Endothelial cell of umbilical vein (primary cell): Measurements from ENCODE around the gene BAZ1A. TPM values are rescaled to one million over a fixed set of nuclear protein-coding genes. Genes with fewer than 3 reads are reported as not detected.

Experiments used
- BruUV-seq: library from RNA; stranded (reverse); fragments of 400-500 nt; replicated peaks from 2 replicates; lab custom pipeline; 2021; lab: Mats Ljungman, UMichigan
- CTCF ChIA-PET: fragments of 300-600, 350-600 bp; sonication (Branson Sonifier 250); formaldehyde crosslinking; loops from one replicate; lab custom pipeline; 2021; ENCODE audit warnings: antibody characterized with exemption, inconsistent platforms; lab: Charles Lee
- POLR2A ChIA-PET: fragments of 300-600, 350-600 bp; sonication (Branson Sonifier 250); formaldehyde crosslinking; loops from one replicate; lab custom pipeline; 2021; ENCODE audit warnings: antibody characterized with exemption, inconsistent platforms; lab: Charles Lee
- DNase-seq: peaks from one replicate; pipeline ENCODE4 v3.0.0-alpha.2; 2011; ENCODE audit warnings: low read depth, low spot score
- FAIRE-seq: peaks from 2 replicates; lab custom pipeline; 2011; peaks lifted over from hg19 to GRCh38; lab: Jason Lieb, UNC
- H2AFZ ChIP-seq: 2 replicates; pipeline ENCODE4 v1.6.0; 2012; ENCODE audit warnings: low read depth, low read length, control low read depth, inconsistent platforms
- H3K27ac ChIP-seq: 2 replicates; pipeline ENCODE4 v1.5.1; 2011; ENCODE audit warnings: low read depth, mild to moderate bottlenecking, control low read depth, low read length, moderate library complexity; ENCODE audit not compliant: insufficient read depth
- H3K27me3 ChIP-seq, 2 experiments: 2 replicates each; pipeline versions ENCODE4 v1.6.0 to v1.6.1; 2011; ENCODE audit warnings: low read length in 2 of 2, mixed read lengths in 1 of 2; ENCODE audit not compliant: control insufficient read depth in 2 of 2, insufficient read depth in 2 of 2
- H3K36me3 ChIP-seq, 2 experiments: 2 replicates in 1 of 2; 3 replicates in 1 of 2; pipeline ENCODE4 v1.5.1; 2011; ENCODE audit warnings: low read length in 2 of 2, mild to moderate bottlenecking in 1 of 2, moderate library complexity in 1 of 2; ENCODE audit not compliant: control insufficient read depth in 2 of 2, insufficient read depth in 2 of 2; ENCODE audit errors: extremely low read depth in 1 of 2
- H3K4me1 ChIP-seq: 3 replicates; pipeline ENCODE4 v1.5.1; 2011; ENCODE audit warnings: mild to moderate bottlenecking, low read length; ENCODE audit not compliant: control insufficient read depth, insufficient read depth; ENCODE audit errors: extremely low read depth
- H3K4me2 ChIP-seq: 2 replicates; pipeline ENCODE4 v1.6.1; 2011; ENCODE audit warnings: low read length, control low read depth, mixed read lengths; ENCODE audit not compliant: insufficient read depth
- H3K4me3 ChIP-seq, 3 experiments: fragments of 200-600 bp in 1 of 3; sonication (generic), shearing (Covaris generic) in 1 of 3; replicated peaks in 1 of 3; 2 replicates each; pipeline ENCODE4 v1.5.1; 2011 to 2016; ENCODE audit warnings: control low read depth in 3 of 3, low read length in 3 of 3, mild to moderate bottlenecking in 2 of 3, inconsistent platforms in 1 of 3, low read depth in 1 of 3, moderate library complexity in 1 of 3; ENCODE audit not compliant: insufficient read depth in 1 of 3
- H3K79me2 ChIP-seq: 2 replicates; pipeline ENCODE4 v1.6.0; 2012; ENCODE audit warnings: low read length, inconsistent platforms; ENCODE audit not compliant: control insufficient read depth, insufficient read depth
- H3K9ac ChIP-seq: replicated peaks from 2 replicates; pipeline ENCODE3; 2011; ENCODE audit warnings: low read length, control low read depth; ENCODE audit not compliant: insufficient read depth; ENCODE audit errors: extremely low read depth
- H3K9me1 ChIP-seq: replicated peaks from 3 replicates; pipeline ENCODE4 v1.6.0; 2011; ENCODE audit warnings: mild to moderate bottlenecking, low read length; ENCODE audit not compliant: control insufficient read depth, insufficient read depth; ENCODE audit errors: extremely low read depth
- H3K9me3 ChIP-seq: replicated peaks from 2 replicates; pipeline ENCODE4 v1.5.1; 2012; ENCODE audit warnings: low read length, inconsistent platforms; ENCODE audit not compliant: control insufficient read depth, insufficient read depth
- H4K20me1 ChIP-seq: replicated peaks from 2 replicates; pipeline ENCODE3; 2011; ENCODE audit warnings: mild to moderate bottlenecking, low read length; ENCODE audit not compliant: control insufficient read depth, insufficient read depth; ENCODE audit errors: extremely low read depth
- EZH2 ChIP-seq: IDR thresholded peaks from 2 replicates; pipeline ENCODE4 v1.6.1; 2012; ENCODE audit warnings: borderline replicate concordance, low read depth, mild to moderate bottlenecking, moderate library complexity, low read length, inconsistent platforms; ENCODE audit not compliant: severe bottlenecking
- FOS ChIP-seq: IDR thresholded peaks from 2 replicates; pipeline ENCODE4 v1.6.1; 2011; ENCODE audit warnings: mild to moderate bottlenecking, low read length, moderate library complexity, borderline replicate concordance; ENCODE audit not compliant: insufficient read depth
- GATA2 ChIP-seq: IDR thresholded peaks from 2 replicates; pipeline ENCODE4 v1.7.0; 2011; ENCODE audit warnings: low read depth, mild to moderate bottlenecking, moderate library complexity, mixed read lengths, low read length; ENCODE audit not compliant: insufficient read length, insufficient read depth
- JUN ChIP-seq: IDR thresholded peaks from 2 replicates; pipeline ENCODE4 v1.6.1; 2011; ENCODE audit warnings: borderline replicate concordance, low read depth; ENCODE audit not compliant: insufficient read length, insufficient read depth
- MYC ChIP-seq: IDR thresholded peaks from one replicate; pipeline ENCODE4 v1.6.1; 2011; ENCODE audit warnings: mild to moderate bottlenecking, low read depth, low read length
- POLR2A ChIP-seq: IDR thresholded peaks from 2 replicates; pipeline ENCODE4 v1.6.1; 2012; ENCODE audit warnings: low read depth, mild to moderate bottlenecking, control low read depth, low read length
- POLR2AphosphoS5 ChIP-seq: IDR thresholded peaks from 2 replicates; pipeline ENCODE4 v1.6.1; 2012; ENCODE audit warnings: low read depth, mild to moderate bottlenecking, control low read depth, low read length, moderate library complexity; ENCODE audit not compliant: insufficient read depth
- dilution Hi-C: fragments of 300-500 bp; cut with MboI; formaldehyde crosslinking; loops from one replicate; pipeline ENCODE4 v1.15.0; 2019; ENCODE audit warnings: low sequenced_read_pairs; ENCODE audit not compliant: extremely low pct_ligation_motif_present
- intact Hi-C: fragments of 100-400 bp; cut with micrococcal nuclease; formaldehyde crosslinking; loops from one replicate; pipeline ENCODE4 v1.10.0; 2022
- polyA plus RNA-seq, 4 experiments: library from polyadenylated mRNA; depleted of rRNA in 3 of 4; stranded (reverse) in 3 of 4; unstranded in 1 of 4; fragments of >200 nt; gene quantifications; 2 replicates each; pipeline versions ENCODE4 v1.2.1 to v1.2.3, GENCODE V29; 2011 to 2012; ENCODE audit warnings: missing spikeins in 1 of 4
- total RNA-seq: library from RNA; stranded (reverse); gene quantifications from 2 replicates; pipeline ENCODE4 v1.2.3, GENCODE V29; 2021
- TF ChIP-seq, protein P1 (sequence below): IDR thresholded peaks from 2 replicates; pipeline ENCODE4 v1.6.1; 2011; ENCODE audit not compliant: insufficient read depth, insufficient read length
- TF ChIP-seq, protein P2 (sequence below), 2 donors: IDR thresholded peaks; 1 replicate in 1 of 2; 2 replicates in 1 of 2; pipeline ENCODE4 v1.5.1; 2011; ENCODE audit warnings: low read length in 2 of 2, mild to moderate bottlenecking in 2 of 2, moderate library complexity in 2 of 2, control low read depth in 1 of 2, inconsistent platforms in 1 of 2, low read depth in 1 of 2; ENCODE audit not compliant: insufficient read depth in 1 of 2; ENCODE audit errors: extremely low read depth in 1 of 2

The BAZ1A gene
- total and polyA plus RNA-seq, 2 donors (not counting 3 experiments of a cell fraction or from before 2014, with no cell fraction given), result 15.2 to 52.1 TPM

DNA sequence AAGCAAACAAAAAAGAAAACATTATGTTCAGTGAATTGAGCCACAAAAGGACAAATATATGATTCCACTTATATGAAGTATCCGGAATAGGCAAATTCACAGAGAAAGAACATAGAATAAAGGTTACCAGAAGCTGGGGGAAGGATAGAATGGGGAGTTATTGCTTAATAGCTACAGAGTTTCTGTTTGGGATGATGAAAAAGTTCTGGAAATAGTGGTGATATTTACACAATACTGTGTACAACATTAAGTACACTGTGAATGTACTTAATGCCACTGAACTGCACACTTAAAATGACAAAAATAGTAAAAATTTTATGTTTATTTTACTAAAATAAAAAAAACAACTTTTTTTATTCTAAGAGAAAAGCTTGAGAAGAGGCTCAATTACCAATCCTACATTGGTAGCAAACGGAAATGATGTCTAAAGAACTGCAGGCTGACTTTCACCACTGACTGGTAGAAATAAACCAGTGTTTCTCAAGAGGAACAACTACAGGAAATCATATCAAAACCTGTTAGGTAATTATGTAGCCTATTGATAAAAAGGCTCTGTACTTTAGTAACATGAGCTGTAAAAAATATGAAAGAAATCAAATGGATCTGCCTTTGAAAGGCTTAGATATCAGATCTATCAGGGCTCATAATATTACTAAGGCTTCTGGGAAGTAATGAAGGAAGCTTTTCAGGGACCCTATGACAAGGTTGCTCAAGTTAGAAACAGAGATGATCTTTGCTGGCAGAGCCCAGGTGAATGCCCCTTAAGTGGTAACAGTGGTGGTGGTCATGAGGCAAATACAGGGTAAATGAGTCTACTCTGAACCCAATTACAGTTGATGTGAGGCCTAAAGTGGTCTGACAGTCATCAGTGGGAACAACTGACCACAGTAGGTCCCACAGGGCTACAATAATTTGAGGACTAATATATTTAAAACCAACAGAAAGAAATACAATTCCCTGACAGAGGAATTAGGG lies 41.3 kb downstream of the BAZ1A start:
- no peaks in the 10 kb centered on the region for H3K27me3 ChIP-seq
- H3K4me1 ChIP-seq, result peaks cover 7% of the 10 kb centered on the region
- no peak overlapping the region for H3K27ac ChIP-seq
- intact Hi-C loops, result no loop called here
- no peaks in the 10 kb centered on the region for H3K9me3 ChIP-seq
- H3K9ac ChIP-seq, result no peak overlapping the region
- ChIA-PET POLR2A (no interaction called here), CTCF (interaction anchor here (0.8 to 1.4 kb wide), 2 partner anchors 10 to 111 kb away, joined by 3 to 4 read pairs; no protein-coding TSS in a partner anchor)
- no peak overlapping the region for H3K4me3 ChIP-seq
- no peak overlapping the region for H3K4me2 ChIP-seq
- DNase-seq, result no peak
- no peaks in the 10 kb centered on the region for H4K20me1 ChIP-seq
- H3K79me2 ChIP-seq, result peaks cover 64% of the 10 kb centered on the region
- TF ChIP-seq, protein P1, sequence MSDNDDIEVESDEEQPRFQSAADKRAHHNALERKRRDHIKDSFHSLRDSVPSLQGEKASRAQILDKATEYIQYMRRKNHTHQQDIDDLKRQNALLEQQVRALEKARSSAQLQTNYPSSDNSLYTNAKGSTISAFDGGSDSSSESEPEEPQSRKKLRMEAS, result no peak
- TF ChIP-seq EZH2 (no peak), JUN (no peak), POLR2A (no peak), FOS (no peak), GATA2 (no peak), MYC (no peak), POLR2AphosphoS5 (no peak)
- TF ChIP-seq, protein P2, sequence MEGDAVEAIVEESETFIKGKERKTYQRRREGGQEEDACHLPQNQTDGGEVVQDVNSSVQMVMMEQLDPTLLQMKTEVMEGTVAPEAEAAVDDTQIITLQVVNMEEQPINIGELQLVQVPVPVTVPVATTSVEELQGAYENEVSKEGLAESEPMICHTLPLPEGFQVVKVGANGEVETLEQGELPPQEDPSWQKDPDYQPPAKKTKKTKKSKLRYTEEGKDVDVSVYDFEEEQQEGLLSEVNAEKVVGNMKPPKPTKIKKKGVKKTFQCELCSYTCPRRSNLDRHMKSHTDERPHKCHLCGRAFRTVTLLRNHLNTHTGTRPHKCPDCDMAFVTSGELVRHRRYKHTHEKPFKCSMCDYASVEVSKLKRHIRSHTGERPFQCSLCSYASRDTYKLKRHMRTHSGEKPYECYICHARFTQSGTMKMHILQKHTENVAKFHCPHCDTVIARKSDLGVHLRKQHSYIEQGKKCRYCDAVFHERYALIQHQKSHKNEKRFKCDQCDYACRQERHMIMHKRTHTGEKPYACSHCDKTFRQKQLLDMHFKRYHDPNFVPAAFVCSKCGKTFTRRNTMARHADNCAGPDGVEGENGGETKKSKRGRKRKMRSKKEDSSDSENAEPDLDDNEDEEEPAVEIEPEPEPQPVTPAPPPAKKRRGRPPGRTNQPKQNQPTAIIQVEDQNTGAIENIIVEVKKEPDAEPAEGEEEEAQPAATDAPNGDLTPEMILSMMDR (IDR thresholded peaks at IDR 0.05; ENCODE audit: extremely low read depth in 1 of 2, insufficient read depth in 1 of 2, low read depth in 1 of 2, low read length in 2 of 2), result no peak
- H3K36me3 ChIP-seq, result no peaks in the 10 kb centered on the region
- dilution Hi-C loops, result no loop called here
- H3K9me1 ChIP-seq, result no peaks in the 10 kb centered on the region
- no peak overlapping the region for H2AFZ ChIP-seq
- FAIRE-seq, result no peak
- no TSS peak for BruUV-seq
